ENCODE data around the gene MAN2A2. TPM values are rescaled to one million over a fixed set of nuclear protein-coding genes. Genes with fewer than 3 reads are reported as not detected.

The MAN2A2 gene
- total and polyA plus RNA-seq, 2 of the 8 experiments (the other 6 are each of a cell fraction or from before 2014, with no cell fraction given): 23.1 to 29.7 TPM

DNA sequence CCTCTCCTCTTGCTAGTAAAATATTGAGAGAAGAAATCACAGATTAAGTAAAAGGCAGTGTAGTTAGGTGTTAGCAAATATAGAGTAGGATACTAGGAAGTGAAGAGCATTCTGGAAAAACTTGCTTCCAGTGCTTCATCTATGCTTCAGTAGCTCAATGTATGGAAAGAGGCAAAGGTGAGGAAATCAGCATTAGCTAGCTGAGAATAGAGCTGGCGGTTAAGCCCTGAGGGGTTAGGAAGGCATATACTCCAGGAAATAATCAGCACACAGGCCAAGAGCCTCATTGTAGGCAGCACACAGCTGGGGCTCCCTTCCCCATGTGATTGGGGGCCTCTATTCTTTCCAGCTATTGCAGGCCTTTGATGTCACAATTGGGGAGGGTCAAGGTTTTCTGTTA, 65.3 kb downstream of the MAN2A2 start:
- H4K20me1 ChIP-seq (replicated peaks in 1 of 2; ENCODE audit: control insufficient read depth in 1 of 2, insufficient read depth in 2 of 2, low read length in 2 of 2): peaks cover 4 to 8% of the 10 kb centered on the region in 2 experiments
- H3K9me3 ChIP-seq (ENCODE audit: insufficient read depth in 2 of 2, low read depth in 1 of 2, low read length in 1 of 2): no peaks in the 10 kb centered on the region
- H3K23ac ChIP-seq (ENCODE audit: insufficient read length): no peak overlapping the region
- H3K27ac ChIP-seq (ENCODE audit: low read depth, low read length): no peak overlapping the region
- CTCF ChIA-PET (ENCODE audit: partially characterized antibody): interaction anchor here (1.5 to 3.3 kb wide), 3 partner anchors 11 to 304 kb away, joined by 4 to 17 read pairs (median 4); no protein-coding TSS in a partner anchor
- H3K56ac ChIP-seq (replicated peaks; ENCODE audit: insufficient read length, low read depth, low read length): no peak overlapping the region
- H3K4me2 ChIP-seq (ENCODE audit: insufficient read depth in 1 of 2, low read depth in 2 of 2, low read length in 2 of 2): no peak overlapping the region
- H3K4me1 ChIP-seq (replicated peaks in 1 of 4; ENCODE audit: control insufficient read depth in 3 of 4, insufficient read depth in 4 of 4, low read length in 3 of 4): no peaks in the 10 kb centered on the region
- H3K9ac ChIP-seq (replicated peaks in 1 of 4; ENCODE audit: extremely low read depth in 1 of 4, low read depth in 3 of 4, low read length in 3 of 4): no peak overlapping the region
- H3K14ac ChIP-seq (ENCODE audit: insufficient read length): no peak overlapping the region
- POLR2A ChIA-PET (ENCODE audit: partially characterized antibody): interaction anchor here (0.9 to 1.3 kb wide), 6 partner anchors 9 to 76 kb away, joined by 3 to 10 read pairs (median 3); no protein-coding TSS in a partner anchor
- no peak overlapping the region for H2BK120ac ChIP-seq (replicated peaks; ENCODE audit: low read depth, low read length)
- no peak for FAIRE-seq
- H2AK5ac ChIP-seq (ENCODE audit: low read depth, low read length): no peak overlapping the region
- H2BK12ac ChIP-seq (ENCODE audit: low read depth, low read length): no peak overlapping the region
- H2BK15ac ChIP-seq (ENCODE audit: low read length): no peak overlapping the region
- no peak overlapping the region for H4K91ac ChIP-seq (replicated peaks; ENCODE audit: insufficient read length, low read length)
- no peak overlapping the region for H3K18ac ChIP-seq (ENCODE audit: extremely low read depth, low read length)
- H3K36me3 ChIP-seq (ENCODE audit: control insufficient read depth in 2 of 4, insufficient read depth in 4 of 4, low read length in 3 of 4): peaks cover 34 to 81% (median 64%) of the 10 kb centered on the region in 4 experiments
- H3K79me2 ChIP-seq (ENCODE audit: control insufficient read depth in 1 of 2, insufficient read depth in 2 of 2, low read length in 2 of 2): peaks cover 0 to under 1% of the 10 kb centered on the region in 2 experiments; a peak in 1 of 4 replicates
- no peak for DNase-seq (ENCODE audit: low read depth in 1 of 2, low spot score in 2 of 2)
- H3K79me1 ChIP-seq (ENCODE audit: low read depth, low read length): no peaks in the 10 kb centered on the region
- no peaks in the 10 kb centered on the region for H3K27me3 ChIP-seq (replicated peaks in 1 of 4; ENCODE audit: control insufficient read depth in 3 of 4, extremely low read depth in 1 of 4, insufficient read depth in 3 of 4, low read length in 3 of 4)
- no peak overlapping the region for H4K8ac ChIP-seq (ENCODE audit: extremely low read depth, insufficient read depth, low read length)
- TF ChIP-seq, protein P1, sequence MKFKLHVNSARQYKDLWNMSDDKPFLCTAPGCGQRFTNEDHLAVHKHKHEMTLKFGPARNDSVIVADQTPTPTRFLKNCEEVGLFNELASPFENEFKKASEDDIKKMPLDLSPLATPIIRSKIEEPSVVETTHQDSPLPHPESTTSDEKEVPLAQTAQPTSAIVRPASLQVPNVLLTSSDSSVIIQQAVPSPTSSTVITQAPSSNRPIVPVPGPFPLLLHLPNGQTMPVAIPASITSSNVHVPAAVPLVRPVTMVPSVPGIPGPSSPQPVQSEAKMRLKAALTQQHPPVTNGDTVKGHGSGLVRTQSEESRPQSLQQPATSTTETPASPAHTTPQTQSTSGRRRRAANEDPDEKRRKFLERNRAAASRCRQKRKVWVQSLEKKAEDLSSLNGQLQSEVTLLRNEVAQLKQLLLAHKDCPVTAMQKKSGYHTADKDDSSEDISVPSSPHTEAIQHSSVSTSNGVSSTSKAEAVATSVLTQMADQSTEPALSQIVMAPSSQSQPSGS (IDR thresholded peaks at IDR 0.05; ENCODE audit: low read length): no peak
- TF ChIP-seq POLR2AphosphoS5 (IDR thresholded peaks at IDR 0.05; ENCODE audit: low read depth, low read length) (no peak), BACH1 (IDR thresholded peaks at IDR 0.05; ENCODE audit: low read length) (no peak), SIRT6 (IDR thresholded peaks at IDR 0.05; ENCODE audit: low read length) (no peak), KDM5A (IDR thresholded peaks at IDR 0.05; ENCODE audit: low read length) (no peak), BRCA1 (IDR thresholded peaks at IDR 0.05; ENCODE audit: low read depth, low read length) (no peak), TCF12 (IDR thresholded peaks at IDR 0.05; ENCODE audit: low read depth, low read length) (no peak), TEAD4 (IDR thresholded peaks at IDR 0.05; ENCODE audit: low read depth, low read length) (no peak), CHD2 (IDR thresholded peaks at IDR 0.05; ENCODE audit: low read length) (no peak), EGR1 (IDR thresholded peaks at IDR 0.05; ENCODE audit: borderline replicate concordance, low read depth, low read length) (no peak)
- TF ChIP-seq, protein P2, sequence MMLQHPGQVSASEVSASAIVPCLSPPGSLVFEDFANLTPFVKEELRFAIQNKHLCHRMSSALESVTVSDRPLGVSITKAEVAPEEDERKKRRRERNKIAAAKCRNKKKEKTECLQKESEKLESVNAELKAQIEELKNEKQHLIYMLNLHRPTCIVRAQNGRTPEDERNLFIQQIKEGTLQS (IDR thresholded peaks at IDR 0.05; ENCODE audit: insufficient read depth, low read depth, low read length): no peak
- H3K4ac ChIP-seq (replicated peaks; ENCODE audit: insufficient read length, low read depth, low read length): no peak overlapping the region
- WGBS, 2 experiments (ENCODE audit: extremely low coverage in 1 of 2, insufficient coverage in 1 of 2, insufficient read length in 1 of 2, insufficient replicate concordance in 2 of 2, low coverage in 1 of 2, low lambda C conversion rate in 2 of 2, missing lambda C conversion rate in 1 of 2): 95% methylated on average over 1 of the region's 1 CpG; no CpG with 5 or more reads in 1 of the 2 experiments
- no peak overlapping the region for H2BK20ac ChIP-seq (ENCODE audit: low read length)
- H3K4me3 ChIP-seq (ENCODE audit: extremely low read depth in 1 of 4, insufficient read depth in 2 of 4, low read depth in 3 of 4, low read length in 4 of 4): no peak overlapping the region
- H2AFZ ChIP-seq (ENCODE audit: low read length): no peak overlapping the region
- H2BK5ac ChIP-seq (ENCODE audit: low read depth, low read length): no peak overlapping the region
- no peaks in the 10 kb centered on the region for H3K23me2 ChIP-seq (ENCODE audit: low read depth, low read length)
- H4K5ac ChIP-seq (ENCODE audit: insufficient read length, low read depth, low read length): no peak overlapping the region
